ENCODE data around the gene FIGN. TPM values are rescaled to one million over a fixed set of nuclear protein-coding genes. Genes with fewer than 3 reads are reported as not detected.

The FIGN gene
- total and polyA plus RNA-seq, 8 donors: 1.5 to 8.5 (median 4.6) TPM

GRCh38 chr2:163652751-163653150, 83.1 kb downstream of the FIGN start:
- Histone ChIP-seq H3K4me1 (no peaks in the 10 kb centered on the region), H3K27ac (no peak overlapping the region), H3K36me3 (no peaks in the 10 kb centered on the region), H3K9me3 (no peaks in the 10 kb centered on the region), H3K27me3 (no peaks in the 10 kb centered on the region), H3K4me3 (no peak overlapping the region)
- no peak for TF ChIP-seq CTCF (IDR thresholded peaks at IDR 0.05)
- intact Hi-C loops (cut with DNase I): no loop called here
- WGBS, 2 donors: 73 to 84% methylated on average over 2 of the region's 2 CpGs
- ATAC-seq (no peak), DNase-seq (no peak), FAIRE-seq (no peak)

GRCh38 chr2:163649080-163649479, 86.7 kb downstream of the FIGN start:
- intact Hi-C loops (cut with DNase I): no loop called here
- no peak for ATAC-seq
- WGBS, 2 donors: 92 to 94% methylated on average over 1 of the region's 1 CpG
- Histone ChIP-seq H3K27ac (no peak overlapping the region), H3K9me3 (no peaks in the 10 kb centered on the region), H3K4me1 (peaks cover 0 to 5% (median 4%) of the 10 kb centered on the region in 3 donors), H3K27me3 (no peaks in the 10 kb centered on the region), H3K4me3 (no peak overlapping the region), H3K36me3 (no peaks in the 10 kb centered on the region)
- DNase-seq: no peak
- FAIRE-seq: no peak
- no peak for TF ChIP-seq CTCF (IDR thresholded peaks at IDR 0.05)

GRCh38 chr2:163647300-163647699, 88.5 kb downstream of the FIGN start:
- Histone ChIP-seq H3K27ac (no peak overlapping the region), H3K9me3 (no peaks in the 10 kb centered on the region), H3K4me1 (peaks cover 0 to 5% (median 4%) of the 10 kb centered on the region in 3 donors), H3K27me3 (no peaks in the 10 kb centered on the region), H3K36me3 (no peaks in the 10 kb centered on the region), H3K4me3 (no peak overlapping the region)
- intact Hi-C loops (cut with DNase I): no loop called here
- no peak for ATAC-seq
- no peak for DNase-seq
- no peak for TF ChIP-seq CTCF (IDR thresholded peaks at IDR 0.05)
- FAIRE-seq: no peak

- DNase-seq: no peak
- Histone ChIP-seq H3K4me3 (no peak overlapping the region), H3K9me3 (no peaks in the 10 kb centered on the region), H3K4me1 (peaks cover 0 to 5% (median 4%) of the 10 kb centered on the region in 3 donors), H3K36me3 (no peaks in the 10 kb centered on the region), H3K27ac (no peak overlapping the region), H3K27me3 (no peaks in the 10 kb centered on the region)
- intact Hi-C loops (cut with DNase I): no loop called here
- FAIRE-seq: no peak
- WGBS, 2 donors: 63 to 69% methylated on average over 1 of the region's 1 CpG
- ATAC-seq: no peak
- no peak for TF ChIP-seq CTCF (IDR thresholded peaks at IDR 0.05)
Observed at GRCh38 chr2:163646687-163647086, 89.1 kb downstream of the FIGN start.

- Histone ChIP-seq H3K27me3 (no peaks in the 10 kb centered on the region), H3K4me3 (no peak overlapping the region), H3K36me3 (no peaks in the 10 kb centered on the region), H3K4me1 (peaks cover 0 to 5% (median 4%) of the 10 kb centered on the region in 3 donors), H3K27ac (no peak overlapping the region), H3K9me3 (no peaks in the 10 kb centered on the region)
- no peak for DNase-seq
- no peak for FAIRE-seq
- ATAC-seq: no peak
- 91 to 92% methylated on average over 2 of the region's 2 CpGs for WGBS, 2 donors
- intact Hi-C loops (cut with DNase I): no loop called here
- TF ChIP-seq CTCF (IDR thresholded peaks at IDR 0.05): no peak
Observed at GRCh38 chr2:163644238-163644637, 91.6 kb downstream of the FIGN start.

All from pancreas (tissue), 10 donors.